ENCODE data around the gene PLSCR2. TPM values are rescaled to one million over a fixed set of nuclear protein-coding genes. Genes with fewer than 3 reads are reported as not detected.
"Not testable (repeated sequence)": the region's sequence is repeated elsewhere in the genome, so short reads cannot be mapped to it uniquely, and the experiment has no call there.

PLSCR2 gene
- total RNA-seq, 1 donor from 2014 or later, result not detected

DNA sequence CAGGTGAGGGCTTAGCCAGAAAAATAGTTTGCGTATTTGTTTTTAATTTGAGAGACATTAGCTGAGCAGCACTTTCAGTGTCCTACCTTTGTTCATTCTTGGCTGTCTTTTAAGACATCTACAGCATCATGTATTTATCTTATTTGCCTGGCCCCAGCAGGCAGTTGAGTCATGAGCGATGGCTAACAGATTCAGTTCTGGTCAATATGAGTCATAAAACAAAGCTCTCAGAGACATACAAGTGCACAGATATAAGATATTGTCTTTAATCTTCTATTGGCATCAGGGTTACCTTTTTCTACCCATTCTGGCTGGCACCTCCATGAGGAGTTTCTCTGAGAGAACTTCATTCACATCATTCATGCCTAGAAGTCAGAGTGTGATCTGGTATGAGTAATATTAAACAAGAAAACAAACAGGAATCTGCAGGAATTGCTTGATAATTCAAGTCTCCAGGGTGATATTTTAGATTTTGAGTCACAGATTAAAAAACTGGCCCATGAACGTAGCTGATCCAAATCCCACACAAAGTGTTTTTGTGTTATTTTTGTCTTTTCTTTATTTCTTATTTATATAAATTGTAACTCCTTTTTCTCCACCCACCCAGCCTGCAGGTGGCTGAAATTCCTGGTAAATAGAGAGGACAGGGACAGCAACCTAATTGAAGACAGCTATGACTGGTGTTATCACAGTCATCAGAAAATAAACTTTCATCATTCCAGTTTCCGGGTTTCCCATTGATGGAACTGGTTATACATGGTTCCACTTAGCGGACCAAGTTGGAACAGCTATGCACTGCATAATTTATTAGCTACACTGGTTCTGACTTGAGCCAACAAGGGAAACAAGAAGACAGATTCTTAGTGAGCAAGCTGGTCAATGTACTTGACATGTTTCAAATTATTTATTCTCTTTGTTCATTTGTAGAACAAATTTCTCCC lies 47.3 kb downstream of the PLSCR2 start:
- DNase-seq (ENCODE audit: low spot score), result no peak

DNA sequence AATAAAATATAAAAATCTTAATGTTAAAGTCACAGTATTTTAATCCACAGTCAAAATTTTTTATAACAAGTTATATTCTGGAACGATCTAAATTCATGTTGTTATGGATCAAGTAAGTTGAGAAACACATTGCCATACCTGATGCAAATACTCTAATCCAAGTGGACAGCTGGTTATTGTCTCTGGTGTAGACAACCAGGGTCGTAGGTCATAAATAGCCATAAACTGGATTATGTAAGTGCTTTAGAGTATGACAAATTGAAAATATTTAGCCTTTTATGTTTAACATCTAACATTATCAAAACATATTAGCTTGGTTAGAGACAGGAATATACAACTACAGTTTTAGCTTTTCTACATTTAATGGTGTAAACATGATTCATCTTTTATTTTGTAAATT lies 53.0 kb downstream of the PLSCR2 start:
- no peak for DNase-seq (ENCODE audit: low spot score)

DNA sequence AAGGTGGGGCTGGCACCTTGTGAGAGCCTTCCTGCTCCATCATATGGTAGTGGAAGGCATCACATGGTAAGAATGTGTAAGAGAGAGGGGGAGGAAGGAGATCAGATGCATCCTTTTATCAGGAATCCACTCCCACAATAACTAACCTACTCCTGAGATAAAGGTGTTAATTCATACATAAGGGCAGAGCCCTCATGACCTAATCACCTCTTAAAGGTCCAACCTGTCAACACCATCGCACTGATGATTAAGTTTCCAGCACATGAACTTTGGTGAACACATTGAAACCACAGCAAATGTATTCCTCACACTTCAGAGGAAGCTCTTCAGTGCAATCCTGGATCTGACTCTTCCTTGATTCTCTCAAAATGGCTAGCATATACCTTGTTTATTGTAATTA lies 55.4 kb downstream of the PLSCR2 start:
- DNase-seq (ENCODE audit: low spot score), result no peak

DNA sequence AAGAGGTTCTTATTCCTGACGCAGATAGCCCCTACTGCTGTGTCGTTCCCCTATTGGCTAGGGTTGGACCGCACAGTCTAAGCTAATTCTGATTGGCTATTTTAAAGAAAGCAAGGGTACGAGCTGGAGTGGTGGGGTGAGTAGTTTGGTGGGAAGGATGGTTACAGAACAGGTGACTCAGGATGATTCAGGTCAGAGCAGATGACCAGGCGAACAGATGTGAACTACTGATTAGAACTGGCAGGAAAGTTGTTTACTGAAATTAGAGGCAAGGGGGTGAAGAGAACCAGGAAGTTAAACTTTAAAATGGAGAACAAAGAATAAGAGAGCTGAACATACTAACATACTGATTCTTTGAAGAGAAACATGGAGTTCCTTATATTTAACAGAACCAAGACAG lies 56.6 kb downstream of the PLSCR2 start:
- DNase-seq (ENCODE audit: low spot score), result not testable (repeated sequence)

DNA sequence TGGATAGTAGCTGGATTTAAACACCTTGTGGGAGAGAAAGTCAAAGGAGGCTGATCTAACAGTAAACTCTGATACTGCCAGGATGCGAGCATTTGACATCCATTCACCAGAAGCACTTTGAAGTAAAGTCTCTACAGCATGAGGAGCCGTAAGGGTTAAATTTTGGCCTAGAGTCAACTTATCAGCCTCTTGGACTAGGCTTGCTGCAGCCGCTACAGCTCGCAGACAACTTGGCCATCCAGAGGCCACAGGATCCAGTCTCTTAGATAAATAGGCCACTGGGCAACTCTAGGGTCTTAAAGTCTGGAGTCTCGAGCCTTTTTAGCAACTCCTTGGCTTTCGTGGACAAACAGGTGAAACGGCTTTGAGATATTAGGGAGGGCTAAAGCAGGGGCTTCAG lies 61.4 kb downstream of the PLSCR2 start:
- DNase-seq (ENCODE audit: low spot score), result no peak

DNA sequence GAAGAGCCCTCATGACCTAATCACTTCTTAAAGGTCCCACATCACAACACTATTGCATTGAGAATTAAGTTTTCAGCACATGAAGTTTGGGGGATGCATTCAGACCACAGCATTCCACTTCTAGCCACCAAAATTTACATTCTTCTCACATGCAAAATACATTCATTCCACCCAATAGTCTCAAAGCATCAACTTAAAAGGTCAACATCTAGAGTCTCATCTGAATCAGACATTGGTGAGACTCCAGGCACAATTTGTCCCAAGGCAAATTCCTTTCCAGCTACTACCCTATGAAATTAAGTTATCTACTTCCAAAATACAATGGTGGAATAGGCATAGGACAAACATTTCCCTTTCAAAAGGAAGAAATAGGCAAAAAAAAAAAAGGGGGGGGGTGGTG lies 64.9 kb downstream of the PLSCR2 start:
- no peak for DNase-seq (ENCODE audit: low spot score)

DNA sequence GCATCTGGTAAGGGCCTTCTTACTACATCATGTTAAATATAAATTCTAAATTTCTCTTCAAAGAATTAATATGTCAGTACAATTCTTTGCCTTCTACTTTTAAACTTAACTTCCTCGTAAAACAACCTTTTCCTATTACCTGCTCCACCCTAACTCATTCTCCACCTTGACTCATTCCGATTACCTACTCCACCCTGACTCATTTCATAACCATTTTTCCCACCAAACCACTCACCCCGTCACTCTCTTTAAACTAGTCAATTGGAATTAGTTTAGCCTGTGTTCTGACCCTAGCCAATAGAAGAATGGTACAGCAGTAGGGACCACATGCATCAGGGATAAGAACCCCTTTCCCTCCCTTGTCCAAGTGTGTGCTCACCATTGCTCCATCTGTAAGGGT lies 65.6 kb downstream of the PLSCR2 start:
- no peak for DNase-seq (ENCODE audit: low spot score)

DNA sequence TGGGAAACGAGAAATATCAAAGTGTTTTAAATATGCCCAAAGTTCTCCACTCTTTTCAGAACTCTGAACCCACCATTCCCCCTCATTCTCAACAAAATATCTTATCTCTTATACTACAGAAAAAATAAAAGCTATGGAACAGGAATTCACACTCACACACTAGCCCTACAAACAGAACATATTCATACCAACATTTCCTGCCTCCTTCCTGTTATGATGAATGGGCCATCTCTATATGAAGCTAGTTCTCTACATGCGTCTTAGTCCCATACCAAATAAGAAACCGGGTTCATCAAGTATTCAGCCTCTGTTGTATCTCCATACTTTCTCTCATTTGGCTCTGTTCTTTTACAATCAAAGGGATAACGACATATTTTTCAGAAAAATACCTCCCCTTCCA lies 72.6 kb downstream of the PLSCR2 start:
- no peak for DNase-seq (ENCODE audit: low spot score)

DNA sequence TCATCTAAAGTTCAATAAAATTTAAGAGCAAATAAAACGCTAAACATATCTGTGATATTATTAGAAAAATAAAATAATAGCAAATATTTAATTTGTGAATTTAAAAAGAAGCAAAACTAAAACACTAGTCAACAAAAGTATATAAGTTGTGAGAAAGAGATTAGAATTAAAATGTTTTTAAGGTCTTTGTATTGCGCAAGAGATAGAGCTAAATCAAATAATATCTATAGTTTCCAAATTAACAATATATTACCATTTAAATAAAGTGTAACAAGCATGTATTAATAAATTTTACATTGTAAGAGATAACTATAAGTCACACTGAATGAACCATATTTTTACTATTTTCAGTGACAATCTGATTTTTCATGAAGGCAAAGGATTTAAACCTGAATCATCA lies 74.2 kb downstream of the PLSCR2 start:
- DNase-seq (ENCODE audit: low spot score), result no peak

DNA sequence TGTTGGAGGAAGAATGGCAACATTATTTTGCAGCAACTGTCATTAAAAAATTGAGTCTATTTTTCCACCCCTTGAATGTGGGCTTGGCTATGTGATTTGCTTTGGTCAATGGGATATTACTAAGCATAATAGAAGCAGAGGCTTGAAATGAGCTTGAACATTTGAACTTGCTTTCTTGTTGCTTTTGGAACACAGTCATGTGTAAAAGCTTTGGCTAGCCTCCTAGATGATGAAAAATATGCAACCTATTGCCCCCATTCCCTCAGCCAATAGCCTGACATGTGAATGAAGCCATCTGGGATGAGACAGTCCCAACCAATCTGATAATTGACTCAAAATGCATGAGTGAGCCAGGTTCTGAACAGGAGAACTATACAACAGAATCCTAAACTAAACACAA lies 78.4 kb downstream of the PLSCR2 start:
- DNase-seq (ENCODE audit: low spot score), result no peak

DNA sequence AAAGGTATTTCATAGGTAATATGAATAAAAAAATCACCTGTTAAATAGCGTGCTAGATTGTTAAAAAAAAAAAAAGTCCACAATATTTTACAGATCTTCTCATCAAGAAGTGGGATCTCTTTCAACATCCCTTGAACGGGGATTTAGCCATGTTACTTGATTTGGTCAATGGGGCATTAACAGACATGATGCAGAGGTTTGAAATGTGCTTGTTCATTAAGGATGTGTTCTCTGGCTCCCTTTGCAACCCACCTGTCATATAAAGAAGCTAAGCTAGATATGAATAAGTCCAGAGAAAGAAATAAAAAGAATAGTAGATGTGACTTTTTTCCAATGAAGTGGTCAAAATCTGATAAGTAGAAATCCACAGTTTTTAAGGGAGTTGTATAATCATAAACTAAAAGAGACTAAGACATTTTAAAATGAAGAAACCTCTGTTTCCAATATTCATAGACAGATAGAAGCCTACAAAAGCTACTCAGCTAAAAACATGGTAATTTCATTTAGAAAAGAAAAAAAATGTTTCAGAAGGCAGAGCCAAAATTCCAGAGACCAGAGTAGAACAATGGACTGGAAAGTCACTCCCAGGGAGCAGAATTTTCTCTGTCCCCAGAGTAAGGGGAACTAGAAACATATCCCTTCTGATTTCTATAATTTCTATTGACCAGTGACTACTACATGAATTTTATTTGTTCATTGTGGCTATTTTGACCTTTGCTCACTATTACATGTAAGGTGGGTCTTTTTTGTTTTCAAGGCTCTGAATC lies 79.2 kb downstream of the PLSCR2 start:
- DNase-seq (ENCODE audit: low spot score), result no peak

DNA sequence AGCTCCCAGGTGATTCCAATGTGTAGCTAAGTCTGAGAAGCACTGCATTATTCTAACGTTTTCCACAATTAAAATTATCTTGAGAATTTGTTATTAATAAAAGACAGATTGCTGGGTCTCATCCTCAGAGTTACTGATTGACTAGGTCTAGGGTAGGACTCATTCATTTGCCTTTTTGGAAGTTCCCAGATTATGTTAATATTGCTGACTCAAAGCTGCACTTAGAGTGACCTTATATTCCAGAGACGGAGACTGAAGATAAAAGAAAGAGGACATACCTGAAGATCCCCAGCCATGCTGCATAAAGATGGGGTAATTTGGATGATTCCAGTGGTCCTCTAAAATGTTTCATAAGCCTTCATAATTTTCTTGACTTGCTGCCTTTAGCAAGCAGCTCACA lies 81.8 kb downstream of the PLSCR2 start:
- no peak for DNase-seq (ENCODE audit: low spot score)

DNA sequence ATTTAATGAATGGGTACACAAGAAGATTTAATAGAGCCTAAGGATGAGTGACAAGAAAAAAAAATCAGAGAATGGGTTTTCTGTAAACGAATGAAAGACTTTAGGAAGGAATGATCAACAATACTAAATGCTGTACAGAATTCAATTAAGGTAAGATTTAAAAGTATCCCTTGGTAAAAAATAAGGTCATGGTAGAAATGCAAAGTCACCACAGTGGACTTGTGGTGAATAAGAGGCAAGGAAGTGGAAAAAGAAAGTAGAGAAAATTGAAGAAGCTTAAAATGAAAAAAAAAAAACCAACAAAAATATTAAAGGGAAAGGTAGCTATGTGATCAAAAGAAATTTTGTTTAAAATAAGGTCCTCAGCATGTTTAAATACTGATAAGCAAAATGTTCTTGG lies 82.4 kb downstream of the PLSCR2 start:
- DNase-seq (ENCODE audit: low spot score), result no peak

DNA sequence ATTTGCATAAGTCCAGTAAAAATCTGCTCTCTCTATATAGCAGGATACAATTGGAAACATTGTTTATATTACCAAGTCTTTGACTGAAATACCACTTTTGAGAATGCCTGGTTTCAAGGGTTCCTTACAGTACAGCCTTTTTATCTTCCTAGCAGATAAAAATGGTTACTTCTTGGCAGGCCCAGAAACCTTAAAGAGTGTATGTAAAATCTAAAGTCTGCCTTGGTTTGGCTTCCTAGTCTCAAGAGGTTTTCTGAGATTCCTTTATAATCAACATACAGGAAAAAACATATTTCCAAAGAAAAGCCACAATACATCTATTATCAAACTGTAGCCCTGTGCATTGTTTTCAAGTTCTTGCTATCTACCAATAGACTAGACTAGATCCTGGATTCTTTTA lies 84.6 kb downstream of the PLSCR2 start:
- no peak for DNase-seq (ENCODE audit: low spot score)

Other genes with a start within 250 kb of the PLSCR2 start
- gene PLSCR4, start 218.5 kb downstream of the PLSCR2 start, total RNA-seq, result 60.7 TPM
- 187 TPM for gene PLSCR1, start 75.0 kb upstream of the PLSCR2 start, total RNA-seq
- gene PLSCR5, start 135.8 kb upstream of the PLSCR2 start, total RNA-seq, result not detected